ENCODE data around the gene ETS1.

The ETS1 gene

GRCh38 chr11:128432926-128433325, 154.4 kb downstream of the ETS1 start:
- DNase-seq (ENCODE audit: low spot score): no peak

GRCh38 chr11:128431931-128432330, 155.4 kb downstream of the ETS1 start:
- no peak for DNase-seq (ENCODE audit: low spot score)

DNA sequence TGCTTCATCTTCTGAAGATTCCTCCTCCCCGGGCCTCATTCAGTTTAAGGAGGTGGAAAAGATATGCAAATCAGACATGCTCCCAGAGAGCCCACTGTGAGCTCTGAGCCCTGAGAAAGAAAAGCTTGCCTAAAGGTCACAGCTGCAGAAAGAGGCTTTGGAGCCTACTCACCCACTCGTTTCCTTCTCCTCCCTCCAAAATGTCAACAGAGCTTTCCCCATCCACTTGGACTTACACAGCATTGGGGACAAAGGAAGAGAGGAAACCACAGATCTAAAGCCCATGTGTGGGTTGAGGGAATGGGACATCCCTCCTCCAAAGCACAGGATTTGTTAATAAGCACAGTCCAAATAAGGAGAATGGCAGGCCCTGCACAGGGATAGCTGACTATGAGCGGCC, 158.4 kb downstream of the ETS1 start:
- DNase-seq (ENCODE audit: low spot score): no peak

DNA sequence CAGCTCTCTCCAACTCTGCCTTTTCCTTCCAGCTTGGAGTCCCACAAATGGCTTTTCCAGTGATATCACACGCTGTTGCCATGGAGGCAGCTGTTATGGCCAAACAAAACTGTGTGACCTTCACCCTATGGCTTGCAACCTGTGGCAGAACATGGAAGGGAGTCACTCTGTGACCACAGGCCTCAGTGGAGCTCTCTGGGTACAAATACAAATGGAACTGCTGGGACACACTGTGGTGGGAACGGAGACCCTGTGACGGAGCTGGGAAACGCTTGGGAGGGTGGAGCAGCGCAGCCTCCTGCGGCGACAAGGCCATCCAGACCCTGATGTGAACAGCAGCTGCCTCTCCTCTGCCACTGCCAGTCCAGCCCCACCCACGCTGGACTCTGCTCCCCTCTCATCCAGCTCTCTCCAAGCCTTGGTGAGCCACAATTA, 162.5 kb downstream of the ETS1 start:
- no peak for DNase-seq (ENCODE audit: low spot score)

GRCh38 chr11:128424271-128424711, 163.1 kb downstream of the ETS1 start:
- DNase-seq (ENCODE audit: low spot score): no peak

- DNase-seq (ENCODE audit: low spot score): peak; percentile 86
These were observed 164.6 kb downstream of the ETS1 start for GRCh38 chr11:128422576-128423370.

- no peak for DNase-seq (ENCODE audit: low spot score)
These were observed 165.6 kb downstream of the ETS1 start for GRCh38 chr11:128421577-128422330.

GRCh38 chr11:128420951-128421350, 166.4 kb downstream of the ETS1 start:
- DNase-seq (ENCODE audit: low spot score): no peak

DNA sequence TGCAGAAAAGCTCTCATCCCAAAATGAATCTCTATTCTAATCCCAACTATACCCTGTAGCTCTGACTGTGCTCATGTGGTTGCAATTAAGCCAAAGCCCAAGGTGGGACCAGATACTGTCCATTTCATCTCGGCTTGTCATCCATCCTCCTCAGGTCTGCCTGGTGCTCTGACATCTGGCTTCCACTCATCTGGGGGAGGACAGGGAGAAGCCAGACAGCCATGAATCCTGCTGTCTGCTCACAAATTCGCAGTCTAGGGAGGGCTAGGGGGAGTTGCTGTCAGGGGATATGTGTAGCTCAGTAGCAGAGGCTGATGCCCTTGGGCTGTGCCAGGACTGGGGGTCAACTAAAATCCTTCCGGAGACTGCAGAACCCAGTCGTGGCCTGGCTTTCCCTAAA, 167.1 kb downstream of the ETS1 start:
- no peak for DNase-seq (ENCODE audit: low spot score)

GRCh38 chr11:128419012-128419767, 168.2 kb downstream of the ETS1 start:
- DNase-seq (ENCODE audit: low spot score): no peak

DNA sequence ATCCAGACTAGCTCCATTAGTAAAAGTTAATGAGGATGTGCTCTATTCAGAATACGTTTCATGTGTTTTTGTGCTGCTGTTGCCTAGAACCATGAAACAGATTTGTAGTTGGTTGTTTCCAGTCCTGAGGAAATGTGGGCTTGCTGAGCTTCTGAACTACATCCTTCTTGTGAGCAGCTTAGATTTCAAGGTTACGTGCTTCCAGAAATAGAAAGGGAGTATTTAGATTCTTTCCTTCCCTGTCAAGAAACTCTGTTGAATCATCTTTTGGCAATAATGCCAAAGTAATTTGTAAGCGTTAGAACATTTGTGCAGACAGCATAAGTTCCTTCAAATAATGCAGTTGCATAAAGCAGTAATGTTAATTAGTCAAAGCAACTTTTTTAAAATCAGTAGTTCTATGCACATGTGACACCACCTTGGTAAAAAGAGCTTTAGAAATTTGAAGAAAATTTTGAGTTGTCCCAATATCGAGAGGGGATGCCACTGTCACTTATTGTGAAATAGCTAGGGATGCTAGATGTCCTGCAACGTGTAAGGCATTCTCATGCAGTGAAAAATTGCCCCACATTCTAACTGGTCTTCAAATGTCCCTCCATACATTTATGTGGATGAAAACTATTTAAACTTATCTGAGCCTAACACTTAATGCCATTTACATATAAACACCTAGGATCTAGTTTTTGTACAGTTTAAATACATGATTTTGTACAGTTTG, 169.6 kb downstream of the ETS1 start:
- peak; percentile 13 for DNase-seq (ENCODE audit: low spot score)

DNA sequence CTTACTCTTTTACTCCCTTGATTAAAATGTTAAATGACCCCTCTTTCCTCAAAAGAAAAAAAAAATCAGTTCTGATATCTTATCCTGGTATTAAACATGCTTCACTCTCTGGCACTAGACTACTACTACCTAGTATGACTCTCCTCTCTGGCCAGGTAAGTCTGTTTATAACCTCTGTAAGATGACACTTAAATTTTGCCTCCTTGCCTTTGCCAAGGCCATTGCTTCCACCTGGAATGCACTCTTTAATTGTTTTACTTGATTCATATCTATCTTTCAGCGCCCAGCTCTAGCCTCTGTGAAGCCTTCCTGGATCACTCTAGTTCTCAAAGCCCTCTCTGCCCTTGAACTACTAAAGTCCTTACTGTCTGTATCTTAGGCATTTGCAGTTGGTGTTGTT, 170.4 kb downstream of the ETS1 start:
- no peak for DNase-seq (ENCODE audit: low spot score)

DNA sequence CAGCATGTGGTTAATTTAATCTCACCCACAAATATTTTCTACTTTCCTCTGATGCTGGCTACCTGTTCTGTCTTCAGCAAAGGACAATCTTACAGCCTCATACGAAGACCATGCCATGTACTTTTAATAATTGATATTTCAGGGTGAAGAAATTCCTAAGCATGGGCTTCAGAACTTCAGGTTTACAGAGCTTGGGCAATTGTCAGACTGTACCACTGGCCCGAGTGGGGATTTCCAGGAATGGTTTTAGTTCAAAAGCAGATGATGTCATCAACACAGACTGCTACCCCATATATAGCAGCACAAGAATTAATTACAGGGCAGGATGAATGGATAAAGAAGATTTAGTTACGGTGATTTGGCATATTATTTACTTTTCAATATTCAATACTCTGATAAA, 171.8 kb downstream of the ETS1 start:
- DNase-seq (ENCODE audit: low spot score): no peak

DNA sequence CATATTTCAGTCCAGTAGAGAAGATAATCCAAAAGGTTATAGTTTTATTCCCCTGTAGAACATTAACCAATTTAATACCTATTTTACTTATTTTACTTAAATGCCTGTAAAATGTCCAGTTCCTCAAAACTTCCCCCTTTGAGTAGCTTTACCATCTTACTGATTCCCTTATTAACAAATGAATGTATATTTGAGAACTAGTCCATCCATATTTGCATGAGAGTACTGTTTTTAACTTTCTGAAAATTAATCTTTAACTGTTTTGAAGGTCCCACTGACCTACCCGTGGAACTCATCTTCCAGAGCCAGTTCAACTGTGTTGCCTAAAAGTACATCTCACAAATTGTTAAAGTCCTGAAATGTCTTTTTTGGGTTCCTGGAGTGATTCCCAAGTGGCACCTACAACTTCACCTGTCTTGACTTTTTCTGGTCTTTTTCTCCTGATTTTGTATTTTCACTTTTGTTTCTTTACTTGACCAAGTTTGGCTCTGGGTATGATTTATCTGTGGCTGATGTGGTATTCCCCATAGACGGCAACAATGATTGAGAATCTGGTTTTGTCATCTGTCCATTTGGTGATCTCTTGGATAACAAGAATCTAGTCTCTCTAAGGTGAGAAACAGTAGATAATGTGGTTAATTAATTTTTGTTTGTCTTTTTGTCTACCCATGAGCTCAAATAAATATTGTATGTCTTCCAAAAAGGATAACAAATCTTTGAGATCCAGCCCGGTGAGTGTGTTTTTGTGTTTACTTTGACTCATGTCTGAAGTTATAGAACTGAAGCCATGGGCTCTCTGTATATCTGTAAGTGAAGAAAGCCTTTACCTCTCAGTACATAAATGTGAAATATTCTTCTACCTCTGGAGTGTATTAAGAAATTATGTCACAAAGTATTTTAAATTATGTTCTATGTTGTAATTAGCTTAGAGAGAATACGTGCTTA, 174.2 kb downstream of the ETS1 start:
- no peak for DNase-seq (ENCODE audit: low spot score)

DNA sequence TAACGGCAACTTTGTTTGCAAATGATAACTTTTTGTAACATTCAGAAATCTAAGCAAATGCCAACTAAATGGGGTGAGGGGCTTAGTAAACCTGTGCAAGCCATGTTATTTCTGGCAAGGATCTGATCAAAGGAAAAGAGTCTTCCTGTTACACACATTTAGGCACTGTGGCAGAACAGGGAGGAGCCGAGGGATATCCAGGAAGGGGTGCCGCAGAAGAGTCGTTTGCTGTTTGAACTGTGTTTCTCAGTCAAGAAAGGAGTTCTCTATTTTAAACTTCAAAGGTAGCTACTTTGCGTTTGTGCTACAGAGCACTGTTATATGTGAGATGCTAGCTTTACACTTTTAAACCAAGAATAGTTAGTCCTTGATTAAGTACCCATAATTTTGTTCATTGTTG, 175.5 kb downstream of the ETS1 start:
- DNase-seq (ENCODE audit: low spot score): peak; percentile 29

DNA sequence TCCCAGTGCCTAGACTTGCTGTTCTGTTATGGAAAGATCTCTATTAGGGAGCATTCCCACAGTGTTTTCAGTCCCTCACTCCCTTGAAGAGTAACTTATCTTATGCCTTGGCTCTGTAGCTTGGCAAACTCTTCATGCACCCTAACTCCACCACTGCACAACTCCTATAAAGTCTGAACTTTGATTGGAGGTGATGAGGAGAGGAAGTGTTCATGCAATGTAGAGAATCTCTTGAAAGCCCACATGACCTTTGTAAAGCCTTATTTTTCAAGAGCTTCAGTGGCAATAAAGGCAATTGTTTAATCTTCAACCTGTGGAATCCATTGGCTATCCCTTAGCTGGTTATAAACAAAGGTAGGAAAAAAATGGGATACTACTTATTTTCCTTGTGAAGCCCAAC, 176.2 kb downstream of the ETS1 start:
- DNase-seq (ENCODE audit: low spot score): no peak

DNA sequence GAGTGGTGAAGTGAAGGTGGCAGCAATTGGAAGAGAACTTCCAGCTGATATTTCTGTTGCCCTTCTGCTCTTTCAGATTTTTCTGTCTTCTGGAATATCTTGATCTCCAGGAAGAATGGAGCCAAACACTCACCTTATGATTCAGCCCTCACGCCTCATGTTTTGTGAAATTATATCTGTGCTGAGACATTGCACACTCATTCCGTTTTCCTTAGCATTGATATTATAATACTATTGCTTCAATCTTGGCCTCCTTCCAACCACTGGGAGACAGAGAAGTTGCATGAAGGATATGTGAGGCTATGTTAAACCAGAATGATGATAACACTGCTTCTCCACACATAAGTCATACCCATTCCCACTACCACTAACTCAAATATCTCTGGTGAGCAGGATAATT, 177.9 kb downstream of the ETS1 start:
- no peak for DNase-seq (ENCODE audit: low spot score)
